GM12891 (cell line): ENCODE data around the gene CYP27B1.

Experiments
- PAX5 ChIP-seq: IDR thresholded peaks from 2 replicates; pipeline ENCODE4 v1.6.1; 2011; ENCODE audit warnings: low read length, moderate library complexity, mild to moderate bottlenecking; ENCODE audit not compliant: insufficient read depth, severe bottlenecking
- POLR2A ChIP-seq: IDR thresholded peaks from 2 replicates; pipeline ENCODE4 v1.6.1; 2011; ENCODE audit warnings: low read depth, low read length, control low read depth
- POLR2AphosphoS5 ChIP-seq: IDR thresholded peaks from 2 replicates; pipeline ENCODE4 v1.6.1; 2011; ENCODE audit warnings: low read depth, low read length, control low read depth
- SPI1 ChIP-seq: IDR thresholded peaks from 2 replicates; pipeline ENCODE4 v1.6.1; 2011; ENCODE audit warnings: low read depth, low read length, control low read depth
- TAF1 ChIP-seq: IDR thresholded peaks from 2 replicates; pipeline ENCODE4 v1.6.1; 2011; ENCODE audit warnings: low read depth, low read length, control low read depth

DNA sequence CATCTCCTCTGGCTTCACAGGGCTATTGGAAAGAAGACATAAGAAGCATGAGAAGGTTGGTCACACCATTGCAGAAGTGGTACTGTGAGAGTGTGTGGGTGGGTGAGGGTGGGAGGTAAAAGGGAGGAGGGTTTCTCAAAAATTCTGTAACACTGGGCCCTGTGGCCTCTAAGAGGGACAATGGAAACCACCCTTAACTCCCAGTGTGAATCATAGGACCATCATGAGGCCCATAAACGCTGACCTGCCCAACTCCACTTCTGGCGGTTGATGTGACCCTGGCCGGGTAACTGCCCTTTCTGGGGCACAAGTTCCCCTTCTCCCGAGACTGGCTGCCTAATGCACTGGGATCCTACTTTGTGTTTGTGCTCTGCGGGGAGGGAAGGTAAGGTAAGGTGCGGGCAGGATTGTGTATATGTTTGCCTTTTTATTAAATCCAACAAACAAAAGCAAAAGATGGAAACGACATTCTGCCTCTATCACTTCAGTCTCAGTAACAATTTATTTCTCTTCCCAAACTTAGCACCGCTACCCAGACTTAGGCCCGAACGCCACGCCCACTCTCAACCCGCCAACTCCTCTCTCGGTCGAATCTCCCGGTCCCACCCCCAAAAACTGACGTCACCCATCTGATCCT, 4.5 kb upstream of the CYP27B1 start:
- no peak for TF ChIP-seq POLR2AphosphoS5
- TF ChIP-seq SPI1: no peak
- TF ChIP-seq TAF1: no peak
- TF ChIP-seq POLR2A: no peak
- TF ChIP-seq PAX5: no peak
